Measurements from ENCODE around the gene TEX51.

TEX51 gene

GRCh38 chr2:126934809-126935208 is 36.1 kb downstream of the TEX51 start:
- Histone ChIP-seq H3K4me1 (ENCODE audit: control insufficient read depth, insufficient read depth, low read length) (no peaks in the 10 kb centered on the region), H3K27me3 (ENCODE audit: control insufficient read depth in 1 of 2, insufficient read depth in 2 of 2, low read length in 2 of 2) (no peaks in the 10 kb centered on the region), H3K9ac (ENCODE audit: low read length in 2 of 2) (no peak overlapping the region)

GRCh38 chr2:126935774-126936173 is 37.1 kb downstream of the TEX51 start:
- H3K27ac ChIP-seq (ENCODE audit: low read length) = no peak overlapping the region

More at GRCh38 chr2:126934809-126935208, 36.1 kb downstream of the TEX51 start:
- Histone ChIP-seq H3K9me3 (ENCODE audit: control insufficient read depth in 2 of 2, low read length in 2 of 2) (peaks cover 0 to 11% of the 10 kb centered on the region in 2 donors), H3K27ac (ENCODE audit: low read length) (no peak overlapping the region), H3K4me3 (ENCODE audit: low read length in 2 of 2) (no peak overlapping the region), H3K36me3 (ENCODE audit: control insufficient read depth in 2 of 2, insufficient read depth in 2 of 2, low read length in 2 of 2) (no peaks in the 10 kb centered on the region)

DNA sequence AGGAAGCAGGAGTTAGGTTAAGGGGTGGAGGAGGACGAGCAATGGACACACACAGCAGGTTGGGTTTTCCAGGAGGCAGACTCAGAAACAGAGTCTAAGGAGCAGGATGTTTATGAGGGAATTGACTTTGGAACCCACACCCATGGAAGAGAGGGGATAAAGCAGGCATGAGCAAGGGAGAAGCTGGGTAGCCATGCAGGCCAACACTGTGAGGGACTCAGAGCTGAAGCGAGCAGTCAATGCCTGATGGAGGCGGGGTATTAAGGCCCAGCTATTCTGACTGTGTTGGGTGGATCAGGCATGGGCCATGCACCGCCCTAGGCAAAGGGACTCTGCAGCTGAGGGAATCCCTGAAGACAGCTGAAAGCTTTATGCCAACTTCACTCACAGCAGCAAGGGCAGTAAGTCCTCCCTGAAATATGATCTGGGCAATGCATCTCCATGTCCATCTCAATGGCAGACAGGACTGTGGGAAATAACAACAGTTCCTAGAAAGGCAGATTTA is 37.6 kb downstream of the TEX51 start:
- Histone ChIP-seq H3K4me3 (ENCODE audit: low read length in 2 of 2) (no peak overlapping the region), H3K9ac (ENCODE audit: low read length in 2 of 2) (no peak overlapping the region), H3K4me1 (ENCODE audit: control insufficient read depth, insufficient read depth, low read length) (no peaks in the 10 kb centered on the region), H3K36me3 (ENCODE audit: control insufficient read depth in 2 of 2, insufficient read depth in 2 of 2, low read length in 2 of 2) (no peaks in the 10 kb centered on the region), H3K27me3 (ENCODE audit: control insufficient read depth in 1 of 2, insufficient read depth in 2 of 2, low read length in 2 of 2) (no peaks in the 10 kb centered on the region), H3K27ac (ENCODE audit: low read length) (no peak overlapping the region), H3K9me3 (ENCODE audit: control insufficient read depth in 2 of 2, low read length in 2 of 2) (peaks cover 0 to 4% of the 10 kb centered on the region in 2 donors)

More at GRCh38 chr2:126935774-126936173, 37.1 kb downstream of the TEX51 start:
- Histone ChIP-seq H3K27me3 (ENCODE audit: control insufficient read depth in 1 of 2, insufficient read depth in 2 of 2, low read length in 2 of 2) (no peaks in the 10 kb centered on the region), H3K36me3 (ENCODE audit: control insufficient read depth in 2 of 2, insufficient read depth in 2 of 2, low read length in 2 of 2) (no peaks in the 10 kb centered on the region), H3K9me3 (ENCODE audit: control insufficient read depth in 2 of 2, low read length in 2 of 2) (peaks cover 0 to 8% of the 10 kb centered on the region in 2 donors), H3K9ac (ENCODE audit: low read length in 2 of 2) (no peak overlapping the region), H3K4me3 (ENCODE audit: low read length in 2 of 2) (no peak overlapping the region), H3K4me1 (ENCODE audit: control insufficient read depth, insufficient read depth, low read length) (no peaks in the 10 kb centered on the region)

DNA sequence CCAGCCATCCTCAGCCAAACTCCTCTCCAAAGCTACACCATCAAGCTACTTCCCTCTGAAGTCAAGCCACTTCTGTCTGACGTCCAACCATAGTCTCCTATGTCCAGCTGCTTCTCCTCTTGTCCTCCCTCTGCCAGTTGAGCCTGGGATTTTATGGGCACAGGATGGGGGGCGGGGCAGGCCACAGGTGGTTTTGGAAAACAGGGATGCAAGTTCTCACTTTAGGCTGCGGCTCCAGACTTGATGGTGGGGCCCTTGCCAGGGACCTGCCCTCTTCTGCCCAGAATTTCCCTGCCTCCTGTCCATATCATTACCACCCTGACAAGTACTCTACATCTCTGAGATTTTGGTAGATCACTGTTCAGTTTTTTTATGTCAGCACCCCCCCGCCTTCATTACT is 41.6 kb downstream of the TEX51 start:
- no peaks in the 10 kb centered on the region for H3K4me1 ChIP-seq (ENCODE audit: control insufficient read depth, insufficient read depth, low read length)
- no peak overlapping the region for H3K4me3 ChIP-seq (ENCODE audit: low read length in 2 of 2)
- H3K27ac ChIP-seq (ENCODE audit: low read length) = no peak overlapping the region
- no peak overlapping the region for H3K9ac ChIP-seq (ENCODE audit: low read length in 2 of 2)
- no peaks in the 10 kb centered on the region for H3K27me3 ChIP-seq (ENCODE audit: control insufficient read depth in 1 of 2, insufficient read depth in 2 of 2, low read length in 2 of 2)
- H3K36me3 ChIP-seq (ENCODE audit: control insufficient read depth in 2 of 2, insufficient read depth in 2 of 2, low read length in 2 of 2) = no peaks in the 10 kb centered on the region
- H3K9me3 ChIP-seq (ENCODE audit: control insufficient read depth in 2 of 2, low read length in 2 of 2) = peaks cover 0 to 2% of the 10 kb centered on the region in 2 donors

DNA sequence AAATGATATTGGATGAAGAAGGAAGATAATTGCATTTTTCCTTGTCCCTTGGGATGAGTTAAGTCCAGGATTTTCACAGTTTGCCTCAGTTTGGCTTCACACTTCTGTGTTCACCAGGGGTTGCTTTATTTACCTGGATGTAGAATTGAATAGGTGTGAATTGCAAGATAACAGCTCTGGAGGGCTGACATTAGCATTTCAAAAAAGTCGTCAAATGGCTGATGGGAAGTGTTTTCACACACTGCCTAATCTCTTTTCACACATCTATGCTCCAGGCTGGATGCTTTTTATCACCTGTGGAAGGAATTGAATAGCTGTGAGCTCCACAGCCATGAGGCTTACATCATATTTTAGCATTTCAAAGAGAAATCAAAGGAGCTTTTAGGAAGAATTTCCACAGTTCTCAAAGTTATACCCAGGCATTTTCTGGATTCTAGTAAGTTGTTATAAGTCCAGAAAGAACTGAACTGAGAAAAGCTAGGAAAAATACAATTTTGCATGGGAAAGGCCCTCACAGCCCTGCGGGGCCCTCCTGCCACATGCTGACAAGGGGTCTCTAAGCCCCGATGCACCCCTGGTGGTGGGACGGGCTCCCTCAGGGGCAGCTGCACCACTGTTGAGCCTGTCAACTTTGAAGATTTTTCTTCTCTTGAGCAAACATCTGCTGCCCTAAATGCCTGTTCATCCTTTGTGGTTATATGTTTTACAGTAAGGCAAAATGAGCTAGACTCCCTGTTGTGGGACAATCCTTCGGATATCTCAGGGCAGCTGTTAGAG is 43.9 kb downstream of the TEX51 start:
- Histone ChIP-seq H3K27me3 (ENCODE audit: control insufficient read depth in 1 of 2, insufficient read depth in 2 of 2, low read length in 2 of 2) (peaks cover 0 to 2% of the 10 kb centered on the region in 2 donors), H3K9ac (ENCODE audit: low read length in 2 of 2) (no peak overlapping the region), H3K4me1 (ENCODE audit: control insufficient read depth, insufficient read depth, low read length) (no peaks in the 10 kb centered on the region), H3K4me3 (ENCODE audit: low read length in 2 of 2) (no peak overlapping the region), H3K27ac (ENCODE audit: low read length) (no peak overlapping the region), H3K36me3 (ENCODE audit: control insufficient read depth in 2 of 2, insufficient read depth in 2 of 2, low read length in 2 of 2) (no peaks in the 10 kb centered on the region), H3K9me3 (ENCODE audit: control insufficient read depth in 2 of 2, low read length in 2 of 2) (peaks cover 0 to 2% of the 10 kb centered on the region in 2 donors)

DNA sequence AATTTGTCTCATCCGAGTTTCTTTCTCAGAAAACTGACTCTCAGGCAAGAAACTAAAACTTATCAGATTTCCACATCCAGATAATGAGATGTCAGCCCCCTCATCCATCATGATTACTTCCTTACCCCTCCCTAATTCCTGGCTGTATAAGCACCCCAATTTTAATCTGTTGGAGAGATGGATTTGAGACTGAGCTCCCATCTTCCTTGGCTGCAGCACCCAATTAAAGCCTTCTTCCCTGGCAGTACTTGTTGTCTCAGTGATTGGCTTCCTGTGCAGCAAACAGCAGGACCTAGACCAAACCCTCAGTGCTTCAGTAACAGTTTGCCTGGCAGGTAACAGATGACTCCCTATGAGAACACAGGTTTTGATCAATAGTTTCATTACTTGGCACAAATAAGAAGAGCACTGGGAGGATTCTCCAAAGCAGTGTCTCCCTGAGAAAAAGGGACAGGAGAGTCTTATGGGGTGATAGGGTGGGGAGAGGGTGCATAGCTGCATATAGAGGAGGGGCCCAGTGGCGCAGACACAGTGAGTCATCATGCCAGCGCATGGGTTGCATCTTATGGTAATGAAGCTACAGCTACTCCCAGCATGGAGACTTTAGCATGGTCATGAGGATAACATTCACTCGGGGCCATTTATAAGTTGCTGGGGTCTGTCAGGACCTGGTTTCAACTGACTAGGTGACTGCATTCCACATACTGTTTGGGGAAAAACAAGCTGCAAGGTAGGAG is 45.1 kb downstream of the TEX51 start:
- Histone ChIP-seq H3K9ac (ENCODE audit: low read length in 2 of 2) (no peak overlapping the region), H3K27me3 (ENCODE audit: control insufficient read depth in 1 of 2, insufficient read depth in 2 of 2, low read length in 2 of 2) (peaks cover 0 to 2% of the 10 kb centered on the region in 2 donors), H3K4me1 (ENCODE audit: control insufficient read depth, insufficient read depth, low read length) (no peaks in the 10 kb centered on the region), H3K9me3 (ENCODE audit: control insufficient read depth in 2 of 2, low read length in 2 of 2) (peaks cover 0 to 2% of the 10 kb centered on the region in 2 donors), H3K27ac (ENCODE audit: low read length) (no peak overlapping the region), H3K4me3 (ENCODE audit: low read length in 2 of 2) (no peak overlapping the region), H3K36me3 (ENCODE audit: control insufficient read depth in 2 of 2, insufficient read depth in 2 of 2, low read length in 2 of 2) (no peaks in the 10 kb centered on the region)

- Histone ChIP-seq H3K9ac (ENCODE audit: low read length in 2 of 2) (no peak overlapping the region), H3K9me3 (ENCODE audit: control insufficient read depth in 2 of 2, low read length in 2 of 2) (peaks cover 0 to 2% of the 10 kb centered on the region in 2 donors), H3K36me3 (ENCODE audit: control insufficient read depth in 2 of 2, insufficient read depth in 2 of 2, low read length in 2 of 2) (no peaks in the 10 kb centered on the region), H3K4me3 (ENCODE audit: low read length in 2 of 2) (no peak overlapping the region), H3K27ac (ENCODE audit: low read length) (no peak overlapping the region), H3K27me3 (ENCODE audit: control insufficient read depth in 1 of 2, insufficient read depth in 2 of 2, low read length in 2 of 2) (peaks cover 0 to 2% of the 10 kb centered on the region in 2 donors), H3K4me1 (ENCODE audit: control insufficient read depth, insufficient read depth, low read length) (no peaks in the 10 kb centered on the region)
These were observed 46.4 kb downstream of the TEX51 start for GRCh38 chr2:126945118-126945517.

GRCh38 chr2:126946318-126947102 is 47.8 kb downstream of the TEX51 start:
- H3K9me3 ChIP-seq (ENCODE audit: control insufficient read depth in 2 of 2, low read length in 2 of 2) = no peaks in the 10 kb centered on the region
- no peaks in the 10 kb centered on the region for H3K36me3 ChIP-seq (ENCODE audit: control insufficient read depth in 2 of 2, insufficient read depth in 2 of 2, low read length in 2 of 2)
- H3K27ac ChIP-seq (ENCODE audit: low read length) = no peak overlapping the region
- peaks cover 0 to 2% of the 10 kb centered on the region in 2 donors for H3K27me3 ChIP-seq (ENCODE audit: control insufficient read depth in 1 of 2, insufficient read depth in 2 of 2, low read length in 2 of 2)
- no peaks in the 10 kb centered on the region for H3K4me1 ChIP-seq (ENCODE audit: control insufficient read depth, insufficient read depth, low read length)
- no peak overlapping the region for H3K9ac ChIP-seq (ENCODE audit: low read length in 2 of 2)
- no peak overlapping the region for H3K4me3 ChIP-seq (ENCODE audit: low read length in 2 of 2)

DNA sequence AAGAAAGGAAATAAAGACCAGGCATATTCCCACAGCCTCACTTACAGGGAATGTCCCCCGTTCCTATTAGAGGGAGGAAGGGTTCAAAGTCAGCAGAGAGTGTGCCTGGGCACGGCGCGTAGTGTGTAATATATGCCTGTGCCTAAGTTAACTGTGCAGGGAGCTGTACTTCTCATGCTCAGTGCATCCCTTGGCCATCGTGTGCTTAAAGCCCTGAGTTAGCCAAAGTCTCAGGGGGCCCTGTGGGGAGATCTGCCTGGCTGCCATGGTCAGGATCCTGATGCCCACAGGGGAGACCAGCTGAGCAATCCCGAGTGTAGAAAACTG is 48.4 kb downstream of the TEX51 start:
- Histone ChIP-seq H3K4me1 (ENCODE audit: control insufficient read depth, insufficient read depth, low read length) (no peaks in the 10 kb centered on the region), H3K9ac (ENCODE audit: low read length in 2 of 2) (no peak overlapping the region), H3K4me3 (ENCODE audit: low read length in 2 of 2) (no peak overlapping the region), H3K9me3 (ENCODE audit: control insufficient read depth in 2 of 2, low read length in 2 of 2) (no peaks in the 10 kb centered on the region), H3K27ac (ENCODE audit: low read length) (no peak overlapping the region), H3K27me3 (ENCODE audit: control insufficient read depth in 1 of 2, insufficient read depth in 2 of 2, low read length in 2 of 2) (peaks cover 0 to 2% of the 10 kb centered on the region in 2 donors), H3K36me3 (ENCODE audit: control insufficient read depth in 2 of 2, insufficient read depth in 2 of 2, low read length in 2 of 2) (no peaks in the 10 kb centered on the region)

DNA sequence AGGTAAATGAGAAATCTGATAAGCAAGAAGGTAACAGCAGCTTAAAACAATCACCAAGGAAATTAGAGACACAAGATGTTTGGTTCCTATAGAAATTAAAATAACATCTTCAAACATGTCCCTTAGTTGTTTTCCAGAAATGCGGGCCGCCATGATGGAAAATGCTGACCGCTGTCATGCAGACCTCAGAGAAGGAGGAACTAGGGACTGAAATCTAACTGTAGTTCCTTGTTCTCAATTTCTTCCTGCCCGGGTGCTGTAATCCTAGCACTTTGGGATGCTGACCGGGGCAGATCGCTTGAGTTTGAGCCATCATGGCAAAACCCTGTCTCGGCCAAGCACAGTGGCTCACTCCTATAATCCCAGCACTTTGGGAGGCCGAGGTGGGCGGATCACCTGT is 51.1 kb downstream of the TEX51 start:
- Histone ChIP-seq H3K27me3 (ENCODE audit: control insufficient read depth in 1 of 2, insufficient read depth in 2 of 2, low read length in 2 of 2) (peaks cover 0 to 2% of the 10 kb centered on the region in 2 donors), H3K9me3 (ENCODE audit: control insufficient read depth in 2 of 2, low read length in 2 of 2) (no peaks in the 10 kb centered on the region), H3K4me3 (ENCODE audit: low read length in 2 of 2) (no peak overlapping the region), H3K36me3 (ENCODE audit: control insufficient read depth in 2 of 2, insufficient read depth in 2 of 2, low read length in 2 of 2) (no peaks in the 10 kb centered on the region), H3K9ac (ENCODE audit: low read length in 2 of 2) (no peak overlapping the region), H3K27ac (ENCODE audit: low read length) (no peak overlapping the region), H3K4me1 (ENCODE audit: control insufficient read depth, insufficient read depth, low read length) (no peaks in the 10 kb centered on the region)

Data from stomach smooth muscle (tissue), 2 donors.